Left lobe of liver (tissue), 2 donors: Measurements from ENCODE around the gene FNDC10. TPM values are rescaled to one million over a fixed set of nuclear protein-coding genes. Genes with fewer than 3 reads are reported as not detected.

ENCODE experiments used
- ATAC-seq: fragments of 200-7000 bp; cut with Tn5 transposase; one replicate; pipeline ENCODE4 v1.9.1; 2020; ENCODE audit warnings: mild to moderate bottlenecking, moderate library complexity
- DNase-seq: peaks from one replicate; pipeline ENCODE4 v3.0.0-alpha.2; 2020; ENCODE audit warnings: low spot score
- total RNA-seq: library from RNA; stranded (reverse); gene quantifications from one replicate; pipeline ENCODE4 v1.2.1, GENCODE V29; 2021
- donor health status: DM: no; HTN: no; CAD: no; lungs with moderate emphysema.
- donor health status: DM: no; HTN: yes; CAD: no.

The FNDC10 gene
- total RNA-seq, 1 donor from 2014 or later, result 0.58 TPM

DNA sequence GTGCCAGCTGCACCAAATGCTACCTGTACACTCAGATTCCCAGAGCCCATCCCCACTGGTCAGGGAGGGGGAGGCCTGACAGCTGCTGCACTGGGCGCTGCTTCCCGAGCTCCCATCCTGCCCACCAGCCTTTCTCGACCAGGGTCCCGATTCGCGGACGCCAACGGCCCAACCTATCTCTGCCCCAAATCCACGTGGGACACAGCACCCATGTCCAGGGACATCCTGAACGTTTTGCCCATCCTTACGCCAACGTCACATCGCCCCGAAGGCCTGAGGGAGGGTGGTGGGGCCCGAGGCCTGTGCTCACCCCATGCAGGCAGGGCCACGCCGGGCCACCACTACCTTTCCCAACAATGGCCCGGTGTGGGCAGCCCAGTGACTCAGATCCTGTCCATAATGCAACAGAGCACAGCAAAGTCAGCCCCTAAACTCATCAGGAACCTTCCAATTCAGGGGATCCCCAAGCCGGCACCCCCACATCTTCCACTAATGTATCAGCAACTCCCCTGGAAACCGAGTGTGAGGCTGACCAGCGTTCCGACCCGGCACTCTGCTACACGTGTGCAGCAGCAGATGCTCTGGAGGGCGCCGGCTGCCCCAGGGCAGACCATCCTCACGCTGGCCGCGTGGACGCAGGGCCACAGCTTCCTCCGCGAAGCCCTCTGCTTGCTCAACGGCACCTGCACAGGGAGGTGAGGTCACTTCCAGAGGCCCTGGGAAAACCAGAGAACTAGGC lies 48.2 kb downstream of the FNDC10 start:
- DNase-seq, result no peak
- ATAC-seq, result no peak

DNA sequence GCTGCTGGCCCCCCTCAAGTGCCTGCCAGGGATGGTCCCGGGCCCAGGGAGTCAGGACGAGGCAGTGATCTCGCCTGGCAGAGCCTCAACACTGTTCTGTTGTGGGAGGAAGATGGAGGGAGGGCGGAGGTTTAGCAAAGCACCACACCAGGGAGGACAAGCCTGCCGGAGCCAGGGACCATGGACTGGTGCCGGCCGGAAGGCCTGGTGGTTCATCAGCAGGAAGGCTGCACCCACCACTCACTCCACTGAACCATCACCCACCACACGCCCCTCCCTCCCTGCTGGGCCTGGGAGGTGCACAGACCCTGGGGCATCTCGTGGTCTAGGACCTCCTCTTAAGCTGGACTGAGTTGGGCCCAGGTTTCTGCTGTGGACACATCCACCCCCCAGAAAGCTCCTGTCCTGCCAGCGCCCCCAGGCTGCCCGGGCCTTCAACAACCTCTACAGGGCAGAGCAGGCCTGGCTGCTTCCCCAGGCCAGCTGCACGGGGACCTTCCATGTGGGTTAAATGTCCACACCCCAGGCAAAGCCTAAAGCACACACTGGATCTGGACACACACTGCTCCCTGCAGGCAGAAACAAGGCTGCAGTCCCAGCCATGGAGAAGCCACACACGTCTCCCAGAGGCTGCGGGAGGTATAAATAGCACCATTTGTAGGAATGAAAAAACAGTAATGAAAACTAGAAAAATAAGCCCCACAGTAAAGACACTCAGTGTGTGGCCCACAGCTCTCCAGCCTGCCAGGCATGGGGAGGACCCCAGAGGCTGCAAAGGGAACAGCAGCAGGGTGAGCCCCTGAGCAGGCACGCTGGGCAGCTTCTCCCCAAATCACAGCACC lies 49.1 kb downstream of the FNDC10 start:
- DNase-seq, result no peak
- peak; percentile 69 for ATAC-seq

DNA sequence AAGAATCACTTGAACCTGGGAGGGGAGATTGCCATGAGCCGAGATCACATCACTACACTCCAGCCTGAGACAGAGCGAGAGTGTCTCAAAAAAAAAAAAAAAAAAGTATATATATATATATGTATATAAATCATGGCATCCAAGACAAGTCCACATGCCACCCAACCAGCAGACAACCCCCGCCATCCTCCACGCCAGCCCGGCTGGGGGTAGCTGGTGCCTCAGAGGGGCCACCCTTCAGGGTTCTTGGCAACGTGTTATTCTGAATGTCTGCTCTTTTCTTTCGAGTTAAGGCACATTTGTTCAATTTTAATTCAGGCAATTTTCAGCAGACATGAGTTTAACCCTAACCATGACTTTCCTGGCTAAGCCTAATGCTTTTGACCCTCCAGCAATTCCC lies 49.8 kb downstream of the FNDC10 start:
- no peak for ATAC-seq
- DNase-seq, result no peak

DNA sequence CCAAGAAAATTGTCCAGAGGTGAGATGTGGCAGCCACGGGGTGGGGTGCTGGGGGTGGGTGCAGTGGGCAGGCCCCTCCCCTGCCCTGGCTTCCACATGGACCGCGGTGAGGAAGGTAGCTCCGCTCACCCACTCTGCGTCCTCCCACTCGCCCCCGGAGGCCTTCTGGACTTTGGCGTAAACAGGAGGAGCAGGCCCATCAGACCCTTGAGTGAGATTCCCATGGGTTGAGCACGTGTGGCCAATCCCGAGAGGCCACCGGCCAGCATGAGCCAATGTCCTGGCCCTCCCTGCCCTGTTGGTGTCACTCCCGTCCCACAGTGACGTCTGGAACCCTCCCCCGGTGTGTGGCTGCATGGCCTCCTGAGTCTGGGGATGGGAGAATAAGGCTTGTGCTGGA lies 51.3 kb downstream of the FNDC10 start:
- ATAC-seq, result no peak
- DNase-seq, result no peak

Other genes starting within 250 kb of the FNDC10 start
- gene MXRA8, start 241.6 kb downstream of the FNDC10 start, total RNA-seq, result 4.5 TPM
- gene AURKAIP1, start 224.9 kb downstream of the FNDC10 start, total RNA-seq, result 130 TPM
- 127 TPM for gene CCNL2, start 200.8 kb downstream of the FNDC10 start, total RNA-seq
- 52.9 TPM for gene MRPL20, start 192.8 kb downstream of the FNDC10 start, total RNA-seq
- gene ANKRD65, start 178.9 kb downstream of the FNDC10 start, total RNA-seq, result 1.0 TPM
- 91.0 TPM for gene VWA1, start 164.4 kb downstream of the FNDC10 start, total RNA-seq
- 2.9 TPM for gene ATAD3C, start 150.4 kb downstream of the FNDC10 start, total RNA-seq
- 16.0 TPM for gene ATAD3B, start 128.4 kb downstream of the FNDC10 start, total RNA-seq
- gene ATAD3A, start 88.0 kb downstream of the FNDC10 start, total RNA-seq, result 16.3 TPM
- gene TMEM240, start 59.5 kb downstream of the FNDC10 start, total RNA-seq, result 0.98 TPM
- gene SSU72, start 25.3 kb downstream of the FNDC10 start, total RNA-seq, result 65.4 TPM
- gene MIB2, start 15.4 kb upstream of the FNDC10 start, total RNA-seq, result 65.1 TPM
- 1.6 TPM for gene MMP23B, start 32.0 kb upstream of the FNDC10 start, total RNA-seq
- gene CDK11B, start 58.9 kb upstream of the FNDC10 start, total RNA-seq, result 8.7 TPM
- 18.6 TPM for gene SLC35E2B, start 92.7 kb upstream of the FNDC10 start, total RNA-seq
- 13.6 TPM for gene CDK11A, start 124.2 kb upstream of the FNDC10 start, total RNA-seq
- 136 TPM for gene NADK, start 178.3 kb upstream of the FNDC10 start, total RNA-seq